Hepatocyte (in vitro differentiated cells): ENCODE results near the gene CHEK2. TPM values are rescaled to one million over a fixed set of nuclear protein-coding genes. Genes with fewer than 3 reads are reported as not detected.

Experiments used
- DNase-seq: peaks from one replicate; pipeline ENCODE4 v3.0.0-alpha.2; 2016; ENCODE audit warnings: low spot score
- H2AFZ ChIP-seq: fragments of 200-600 bp; sonication (generic); 2 replicates; pipeline ENCODE4 v1.6.0; 2016; ENCODE audit warnings: antibody characterized with exemption, mild to moderate bottlenecking
- H3K27ac ChIP-seq: fragments of 200-600 bp; sonication (generic); 2 replicates; pipeline ENCODE4 v1.5.1; 2016; ENCODE audit warnings: mild to moderate bottlenecking
- H3K27me3 ChIP-seq: fragments of 200-600 bp; sonication (generic); 2 replicates; pipeline ENCODE4 v1.6.1; 2016
- H3K36me3 ChIP-seq: fragments of 200-600 bp; sonication (generic); replicated peaks from 2 replicates; pipeline ENCODE4 v1.5.1; 2016; ENCODE audit warnings: low read depth; ENCODE audit not compliant: insufficient read depth
- H3K4me1 ChIP-seq: fragments of 200-600 bp; sonication (generic); 2 replicates; pipeline ENCODE4 v1.5.1; 2016; ENCODE audit warnings: mild to moderate bottlenecking, moderate library complexity; ENCODE audit not compliant: insufficient read depth
- H3K4me2 ChIP-seq: fragments of 200-600 bp; sonication (generic); 2 replicates; pipeline ENCODE4 v1.6.0; 2016
- H3K4me3 ChIP-seq: fragments of 200-600 bp; sonication (generic); 2 replicates; pipeline ENCODE4 v1.5.1; 2016; ENCODE audit warnings: mild to moderate bottlenecking
- H3K79me2 ChIP-seq: fragments of 200-600 bp; sonication (generic); 2 replicates; pipeline ENCODE4 v1.6.0; 2017; ENCODE audit warnings: mild to moderate bottlenecking
- H3K9me2 ChIP-seq: fragments of 200-600 bp; sonication (generic); replicated peaks from 2 replicates; pipeline ENCODE4 v1.6.0; 2017; ENCODE audit warnings: mild to moderate bottlenecking; ENCODE audit not compliant: insufficient read depth
- H3K9me3 ChIP-seq: fragments of 200-600 bp; sonication (generic); 2 replicates; pipeline ENCODE4 v1.5.1; 2016; ENCODE audit warnings: low read depth, mild to moderate bottlenecking
- H4K20me1 ChIP-seq: fragments of 200-600 bp; sonication (generic); 2 replicates; pipeline ENCODE4 v1.6.0; 2016; ENCODE audit warnings: mild to moderate bottlenecking; ENCODE audit not compliant: insufficient read depth, poor library complexity, severe bottlenecking
- CTCF ChIP-seq: fragments of 200-600 bp; sonication (generic); IDR thresholded peaks from 2 replicates; pipeline ENCODE4 v1.5.1; 2016; ENCODE audit warnings: antibody characterized with exemption, mild to moderate bottlenecking; ENCODE audit not compliant: poor library complexity
- EZH2 ChIP-seq: fragments of 200-600 bp; sonication (generic); IDR thresholded peaks from 2 replicates; pipeline ENCODE4 v1.6.1; 2016; ENCODE audit warnings: antibody characterized with exemption, mild to moderate bottlenecking, borderline replicate concordance
- EZH2phosphoT487 ChIP-seq: fragments of 200-600 bp; sonication (generic); IDR thresholded peaks from one replicate; pipeline ENCODE4 v1.6.1; 2018; ENCODE audit warnings: antibody characterized with exemption, mild to moderate bottlenecking, low read depth, moderate library complexity; ENCODE audit not compliant: unreplicated experiment, severe bottlenecking
- WGBS: methylation state at CpG from one replicate; pipeline ENCODE4 v1.1.6; 2016; ENCODE audit warnings: low lambda C conversion rate; ENCODE audit errors: missing lambda C conversion rate; 5-methylcytosine and 5-hydroxymethylcytosine counted together
- polyA plus RNA-seq: library from polyadenylated mRNA; unstranded; fragments of >200 nt; fragmentation: Nextera tagmentation; extraction: Ambion mirVana; gene quantifications from 2 replicates; pipeline ENCODE4 v1.2.1, GENCODE V29; 2016
- total RNA-seq: library from RNA; depleted of rRNA; stranded (reverse); fragments of >200 nt; gene quantifications from 2 replicates; pipeline ENCODE4 v1.2.3, GENCODE V29; 2014

The CHEK2 gene
- total RNA-seq (15.5 and 25.9 TPM in 2 replicates), polyA plus RNA-seq (17.1 and 19.1 TPM in 2 replicates)

DNA sequence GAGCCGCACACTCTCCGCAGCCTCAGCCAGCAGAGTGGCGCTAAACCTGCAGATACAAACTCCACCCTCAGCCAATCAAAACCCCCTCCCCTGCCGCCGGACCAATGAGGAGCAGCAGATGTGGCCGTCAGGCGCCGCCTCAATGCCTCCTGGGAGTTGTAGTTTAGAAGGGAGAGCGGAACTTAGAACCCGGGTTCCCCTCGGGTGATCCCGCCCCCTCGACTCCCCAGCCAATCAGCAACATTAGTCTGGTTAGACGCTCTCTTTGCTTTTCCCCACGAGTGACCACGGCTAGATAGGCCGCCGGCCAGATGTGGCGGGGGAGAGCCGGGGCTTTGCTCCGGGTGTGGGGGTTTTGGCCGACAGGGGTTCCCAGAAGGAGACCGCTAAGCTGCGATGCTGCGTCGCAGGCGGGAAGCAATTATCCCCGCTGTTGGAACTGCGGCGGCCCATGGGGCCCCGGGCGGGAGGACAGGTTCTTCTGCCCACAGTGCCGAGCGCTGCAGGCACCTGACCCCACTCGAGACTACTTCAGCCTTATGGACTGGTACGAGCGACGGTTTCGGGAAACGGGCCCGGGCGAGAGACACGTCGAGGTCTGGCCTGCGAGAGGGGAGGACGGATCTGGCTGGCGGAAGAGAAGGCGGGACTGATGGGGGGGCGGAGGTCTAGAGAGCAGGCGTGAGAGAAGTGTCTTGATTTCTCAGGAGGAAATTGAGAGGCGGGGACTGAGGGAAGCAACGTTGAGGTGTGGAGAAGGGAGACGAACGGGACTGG is at the start of gene CHEK2, which contains the start of gene HSCB:
TSS of gene CHEK2 (minus strand) at position 36 of the 777 bp plus-strand sequence. CDS start 7,099 bp downstream, outside the sequence.
TSS of gene HSCB (plus strand) at position 255 of the 777 bp plus-strand sequence. CDS start at position 312, 57 bp downstream.
- H2AFZ ChIP-seq = peak within 1 kb of the TSS; percentile 67
- H3K4me1 ChIP-seq = peaks cover 8% of the 10 kb centered on the region
- H3K79me2 ChIP-seq = peaks cover 47% of the 10 kb centered on the region
- peak within 1 kb of the TSS; percentile 59 for H3K4me3 ChIP-seq
- H3K27me3 ChIP-seq = no peaks in the 10 kb centered on the region
- no peak for TF ChIP-seq EZH2
- TF ChIP-seq EZH2phosphoT487 = no peak
- TF ChIP-seq CTCF = no peak
- H3K36me3 ChIP-seq = no peaks in the 10 kb centered on the region
- H3K9me2 ChIP-seq = no peaks in the 10 kb centered on the region
- H4K20me1 ChIP-seq = no peaks in the 10 kb centered on the region
- H3K27ac ChIP-seq = peak within 1 kb of the TSS; percentile 92
- peak; percentile 99 for DNase-seq
- peak within 1 kb of the TSS; percentile 88 for H3K4me2 ChIP-seq
- H3K9me3 ChIP-seq = no peaks in the 10 kb centered on the region
- WGBS = under 1% methylated on average over 47 of the region's 54 CpGs

GRCh38 chr22:28791124-28791523 is 49.5 kb upstream of the CHEK2 start:
- H3K79me2 ChIP-seq = peaks cover 34% of the 10 kb centered on the region
- no peak overlapping the region for H3K27ac ChIP-seq
- H3K9me2 ChIP-seq = no peaks in the 10 kb centered on the region
- no peak overlapping the region for H3K4me3 ChIP-seq
- no peak overlapping the region for H3K4me2 ChIP-seq
- H3K27me3 ChIP-seq = no peaks in the 10 kb centered on the region
- 98% methylated on average over 5 of the region's 5 CpGs for WGBS
- H4K20me1 ChIP-seq = peaks cover 21% of the 10 kb centered on the region
- TF ChIP-seq EZH2 (no peak), CTCF (no peak), EZH2phosphoT487 (no peak)
- no peaks in the 10 kb centered on the region for H3K9me3 ChIP-seq
- peaks cover 4% of the 10 kb centered on the region for H3K4me1 ChIP-seq
- DNase-seq = no peak
- H3K36me3 ChIP-seq = peaks cover 8% of the 10 kb centered on the region
- no peak overlapping the region for H2AFZ ChIP-seq

DNA sequence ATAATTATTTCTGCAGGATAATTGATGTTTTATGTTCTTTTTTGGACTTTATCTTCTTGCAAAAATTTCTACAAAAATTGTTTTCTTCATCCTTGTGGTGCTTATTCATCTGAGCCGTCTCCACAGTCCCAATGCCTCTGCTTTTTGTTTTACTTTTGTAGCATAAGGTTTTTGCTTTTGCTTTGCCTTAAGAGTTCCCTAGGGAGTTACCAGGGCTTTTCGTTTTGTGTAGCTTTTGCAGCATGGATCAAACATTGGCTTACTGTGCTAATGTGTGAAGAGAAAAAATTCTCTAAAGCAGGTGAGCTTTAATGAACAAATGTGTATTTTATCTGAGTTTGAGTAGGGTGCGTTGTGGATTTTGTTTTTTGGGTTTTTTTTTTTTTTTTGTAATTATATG is 47.0 kb upstream of the CHEK2 start:
- no peak for TF ChIP-seq EZH2
- TF ChIP-seq CTCF = no peak
- no peak for TF ChIP-seq EZH2phosphoT487
- Histone ChIP-seq H3K27ac (no peak overlapping the region), H3K27me3 (no peaks in the 10 kb centered on the region), H3K4me3 (no peak overlapping the region), H3K4me1 (peaks cover 18% of the 10 kb centered on the region), H3K9me3 (no peaks in the 10 kb centered on the region), H2AFZ (no peak overlapping the region), H3K4me2 (no peak overlapping the region), H4K20me1 (peaks cover 3% of the 10 kb centered on the region), H3K36me3 (no peaks in the 10 kb centered on the region), H3K9me2 (no peaks in the 10 kb centered on the region), H3K79me2 (peaks cover 38% of the 10 kb centered on the region)
- DNase-seq = no peak
- WGBS = 89% methylated on average over 3 of the region's 3 CpGs
